GM19463 (cell line): ENCODE data around the gene STAM.
"Not testable (repeated sequence)": the region's sequence is repeated elsewhere in the genome, so short reads cannot be mapped to it uniquely, and the experiment has no call there.

ENCODE experiments used
- ATAC-seq: cut with Tn5 transposase; IDR thresholded peaks from one replicate; pipeline ENCODE4 v1.9.1; 2021; ENCODE audit warnings: mild to moderate bottlenecking, moderate library complexity; ENCODE audit not compliant: unreplicated experiment

Gene STAM

DNA sequence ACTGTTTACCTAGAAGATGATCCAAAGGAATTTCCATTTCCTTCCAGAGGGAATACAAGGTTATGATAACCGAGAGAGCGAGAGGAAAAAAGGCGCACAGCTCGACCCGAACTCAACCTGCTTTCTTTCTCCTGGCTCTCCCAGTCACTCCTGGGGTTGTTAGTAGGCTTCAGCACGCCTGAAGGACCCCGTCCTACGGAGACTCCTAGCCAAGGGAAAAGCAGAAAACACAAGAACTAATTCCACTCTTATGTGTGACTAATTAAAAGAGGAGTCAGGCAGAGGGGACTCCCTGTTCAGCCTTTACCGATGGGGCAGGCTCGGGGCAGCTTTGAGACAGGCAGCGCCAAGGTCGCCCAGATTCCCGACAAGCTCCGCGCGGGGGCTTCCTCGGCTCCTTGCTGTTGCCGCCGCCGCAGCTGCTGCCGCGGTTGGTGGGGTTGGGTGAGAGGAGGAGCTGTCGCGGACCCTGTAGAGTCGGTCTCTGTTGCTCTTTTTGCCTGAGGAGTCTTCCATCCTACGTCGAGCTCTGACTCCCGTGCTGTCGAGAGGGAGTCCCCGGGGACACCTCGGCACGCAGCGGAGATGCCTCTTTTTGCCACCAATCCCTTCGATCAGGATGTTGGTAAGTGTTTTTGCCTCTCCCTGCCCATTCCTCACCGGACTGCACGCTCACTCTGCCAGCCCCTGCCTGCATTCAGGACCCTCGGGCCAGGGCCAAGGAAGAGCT, at the start of gene STAM:
Gene STAM, plus strand, starts transcription at position 397 of the 730 bp plus-strand sequence. Its CDS starts 189 bp downstream, at position 586.
- ATAC-seq = peak; percentile 86

DNA sequence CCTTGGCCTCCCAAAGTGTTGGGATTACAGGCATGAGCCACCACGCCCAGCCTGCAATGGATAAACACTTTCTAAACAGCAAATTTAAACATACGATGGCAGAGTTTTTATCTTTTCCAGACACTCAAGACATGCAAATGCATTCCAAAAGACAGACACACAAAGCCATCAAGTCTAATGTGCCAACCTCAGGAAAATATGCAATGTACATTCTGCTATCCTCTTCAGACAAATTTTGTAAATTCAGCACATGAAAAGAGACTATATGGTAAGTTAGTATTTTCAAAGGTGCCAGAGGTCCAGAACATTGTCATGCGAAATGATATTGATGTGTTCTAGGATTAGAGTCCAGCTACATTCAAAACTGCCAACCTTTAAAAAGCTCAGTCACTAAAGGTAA, 46.6 kb upstream of the STAM start:
- no peak for ATAC-seq

DNA sequence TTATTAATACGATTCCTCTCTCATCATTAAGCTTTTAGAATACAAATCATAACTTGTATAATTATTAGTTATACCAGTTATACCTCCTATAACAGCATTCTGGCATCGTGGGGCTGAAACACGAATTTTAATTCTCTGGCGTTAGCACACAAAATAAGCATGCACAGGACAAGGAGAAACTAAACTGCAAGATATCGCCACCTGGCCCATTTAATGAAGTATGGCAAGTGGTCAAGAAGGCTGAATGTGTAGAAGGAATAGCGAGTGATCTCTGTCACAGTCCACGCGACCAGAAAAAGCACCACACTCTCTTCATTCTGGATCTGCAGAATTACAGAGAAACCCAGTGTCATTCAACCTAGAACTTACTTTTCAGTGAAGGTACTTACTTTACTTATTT, 44.9 kb upstream of the STAM start:
- ATAC-seq = no peak

DNA sequence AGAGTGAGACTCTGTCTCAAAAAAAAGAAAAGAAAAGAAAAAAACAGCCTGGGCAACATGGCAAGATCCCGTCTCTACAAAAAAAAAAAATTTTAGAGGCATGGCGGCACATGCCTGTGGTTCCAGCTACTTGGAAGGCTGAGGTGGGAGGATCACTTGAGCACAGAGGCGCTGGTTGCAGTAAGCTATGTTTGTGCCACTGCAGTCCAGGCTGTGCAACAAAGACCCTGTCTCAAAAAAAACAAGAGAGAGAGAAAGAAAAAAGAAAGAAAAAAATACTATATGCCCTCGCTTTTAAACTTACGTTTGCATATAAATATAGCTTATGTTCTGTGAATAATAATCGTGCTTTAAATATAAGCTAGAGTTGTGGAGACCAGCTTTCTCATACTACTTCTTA, 38.0 kb upstream of the STAM start:
- ATAC-seq = no peak

DNA sequence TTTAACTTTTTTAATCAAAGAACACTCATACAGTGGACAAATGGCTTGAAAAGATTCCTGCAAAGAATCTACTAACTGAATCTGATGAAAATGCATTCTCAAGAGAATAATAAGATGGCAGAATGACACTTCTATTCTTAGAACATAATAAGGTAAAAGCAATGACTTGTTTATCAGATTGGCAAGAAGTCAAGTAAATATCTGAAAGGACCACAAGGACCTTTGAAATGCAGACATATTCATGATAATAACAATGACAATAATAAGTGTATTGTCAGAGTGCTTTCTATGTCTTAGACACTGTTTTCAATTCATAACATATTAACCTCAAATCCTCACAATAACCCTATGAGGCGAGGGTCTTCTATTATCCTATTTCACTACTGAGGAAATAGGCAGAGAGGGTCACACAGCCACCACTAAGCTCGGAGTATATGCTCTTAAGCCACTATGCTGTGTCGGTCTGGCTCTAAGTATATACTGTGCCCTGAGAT, 37.4 kb upstream of the STAM start:
- ATAC-seq = no peak

DNA sequence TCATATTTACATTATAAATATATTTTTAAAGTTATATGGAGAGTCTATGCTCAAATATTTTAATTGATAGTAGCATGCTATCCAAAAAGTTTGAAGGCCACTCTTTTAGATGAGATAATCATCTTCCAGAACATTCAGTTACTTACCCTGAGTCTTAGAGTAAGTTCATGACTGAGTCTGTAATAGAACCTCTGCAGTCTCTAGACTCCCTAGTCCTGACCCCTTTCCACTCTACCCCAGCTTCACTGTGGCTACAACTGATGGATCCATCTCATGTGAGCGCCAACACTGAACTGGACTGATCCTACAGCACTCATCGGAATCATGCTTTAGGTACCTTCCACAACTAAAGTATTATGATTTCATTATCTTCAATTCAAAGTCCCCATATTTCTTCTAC, 36.9 kb upstream of the STAM start:
- no peak for ATAC-seq

DNA sequence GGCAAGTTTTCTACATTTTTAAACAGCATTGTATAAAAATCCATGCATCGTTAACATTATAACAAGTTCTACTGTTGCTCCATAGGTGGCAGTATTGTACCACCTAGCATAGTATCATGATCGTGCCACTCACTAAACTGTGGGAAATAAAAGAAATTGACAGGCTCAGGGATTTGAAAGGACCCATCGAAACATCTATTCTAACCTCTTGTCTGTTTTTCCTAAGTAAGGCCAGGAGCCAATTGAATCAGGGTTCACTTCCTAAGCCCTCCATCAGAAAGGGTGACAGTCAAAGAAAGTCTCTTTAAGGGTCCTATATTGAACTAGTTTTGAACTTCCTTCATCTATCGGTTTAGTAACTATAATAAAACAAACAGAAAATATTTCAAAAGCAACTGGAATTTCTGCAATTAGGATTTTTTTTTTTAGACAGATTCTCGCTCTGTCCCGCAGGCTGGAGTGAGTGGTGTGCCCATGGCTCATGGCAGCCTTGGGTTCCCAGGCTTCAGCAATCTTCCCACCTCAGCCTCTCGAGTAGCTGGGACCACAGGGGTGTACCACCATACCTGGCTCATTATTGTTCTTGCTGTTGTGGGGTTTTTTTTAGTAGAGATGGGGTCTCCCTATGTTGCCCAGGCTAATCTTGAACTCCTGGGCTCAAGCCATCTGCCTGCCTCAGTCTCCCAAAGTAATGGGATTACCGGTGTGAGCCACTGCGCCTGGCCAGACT, 36.2 kb upstream of the STAM start:
- ATAC-seq = peak; percentile 63

DNA sequence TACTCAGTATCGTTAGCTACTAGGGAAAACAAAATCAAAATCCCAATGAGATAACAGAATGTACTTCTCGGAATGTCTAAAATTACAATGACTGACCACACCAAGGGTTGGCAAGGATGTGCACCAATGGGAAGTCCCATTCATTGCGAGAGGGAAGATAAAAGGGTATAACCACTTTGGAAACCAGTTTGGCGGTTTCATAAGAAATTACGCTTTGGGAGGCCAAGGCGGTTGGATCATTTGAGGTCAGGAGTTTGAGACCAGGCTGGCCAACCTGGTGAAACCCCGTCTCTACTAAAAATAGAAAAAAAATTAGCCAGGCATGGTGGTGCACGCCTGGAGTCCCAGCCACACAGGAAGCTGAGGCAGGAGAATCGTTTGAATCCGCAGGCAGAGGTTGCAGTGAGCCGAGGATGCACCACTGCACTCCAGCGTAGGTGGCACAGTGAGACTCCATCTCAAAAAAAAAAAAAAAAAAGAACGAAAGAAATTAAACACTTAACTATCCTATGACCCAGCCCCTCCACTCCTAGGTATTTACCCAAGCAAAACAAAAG, 34.4 kb upstream of the STAM start:
- no peak for ATAC-seq

DNA sequence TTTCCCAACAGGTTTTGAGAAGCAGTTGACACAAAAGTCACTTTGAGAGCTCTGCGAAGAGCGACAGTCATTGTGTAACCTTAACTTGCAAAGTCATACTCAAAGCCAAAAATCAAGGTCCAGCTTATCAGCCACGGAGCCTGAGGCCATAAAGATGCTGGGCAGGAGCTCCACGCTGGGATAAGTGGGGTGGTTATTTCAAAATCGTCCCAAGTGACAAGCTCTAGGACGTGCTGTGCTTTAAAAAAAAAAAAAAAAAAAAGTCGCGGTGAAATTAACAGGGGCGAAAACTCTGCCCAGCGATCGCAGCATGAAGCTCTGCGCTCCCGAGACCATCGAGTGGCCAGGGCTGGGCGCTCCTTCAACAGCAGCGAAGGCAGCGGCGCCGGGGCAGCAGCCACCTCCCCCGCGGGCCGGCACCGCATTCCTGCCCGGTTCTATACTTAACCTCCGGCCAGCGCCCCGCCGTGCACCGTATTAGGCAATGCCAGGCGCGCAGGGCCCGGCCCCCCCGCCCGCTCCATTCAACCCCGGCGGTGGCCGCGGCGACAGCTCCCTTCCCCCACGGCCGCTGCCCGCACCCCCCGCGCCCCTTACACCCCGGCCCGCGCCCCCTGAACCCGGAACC, 27.4 kb upstream of the STAM start:
- peak; percentile 42 for ATAC-seq

DNA sequence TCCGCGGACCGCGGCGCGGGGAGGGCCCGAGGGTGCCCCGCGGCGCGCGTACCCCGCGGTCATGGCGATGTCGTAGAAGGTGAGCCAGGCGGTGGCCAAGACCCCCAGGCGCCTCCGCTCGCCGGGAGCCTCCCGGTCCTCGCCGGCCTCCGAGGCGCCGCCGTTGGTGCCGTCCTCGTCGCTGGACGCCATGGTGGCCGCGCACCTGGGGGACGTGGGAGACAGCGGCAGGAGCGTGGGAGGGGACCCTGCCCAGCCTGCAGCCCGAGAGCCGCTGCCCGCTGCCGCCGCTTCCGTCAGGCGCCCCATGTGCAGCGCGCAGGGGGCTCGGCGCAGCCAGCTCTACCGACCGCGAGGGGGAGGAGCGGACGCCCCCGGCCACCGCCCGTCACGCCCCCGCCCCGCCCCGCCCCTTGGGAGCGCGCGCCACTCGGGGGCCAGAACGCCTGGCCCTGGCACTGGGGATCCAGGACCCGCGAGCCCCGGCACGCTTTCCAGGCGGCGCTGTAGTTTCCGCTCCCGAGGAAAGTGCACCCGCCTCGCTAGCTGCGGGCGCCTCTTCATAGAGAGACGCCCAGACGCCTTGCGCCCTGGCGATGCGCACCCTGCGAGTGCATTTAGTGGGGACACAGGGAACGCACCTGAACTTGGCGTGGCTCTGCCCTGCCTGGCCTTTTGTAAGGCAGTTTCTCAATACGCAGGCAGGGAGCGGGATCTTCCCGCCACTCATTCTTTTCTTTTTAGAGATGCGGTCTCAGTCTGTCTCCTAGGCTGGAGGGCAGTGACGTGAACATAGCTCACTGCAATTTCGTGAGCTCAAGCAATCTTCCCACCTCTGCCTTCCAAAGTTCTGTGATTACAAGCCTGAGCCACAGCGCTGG, 26.7 kb upstream of the STAM start, which contains the start of gene HACD1:
Gene HACD1, minus strand, starts transcription at position 344 of the 881 bp plus-strand sequence. Its CDS starts 35 bp downstream, at position 309.
- peak; percentile 69 for ATAC-seq

DNA sequence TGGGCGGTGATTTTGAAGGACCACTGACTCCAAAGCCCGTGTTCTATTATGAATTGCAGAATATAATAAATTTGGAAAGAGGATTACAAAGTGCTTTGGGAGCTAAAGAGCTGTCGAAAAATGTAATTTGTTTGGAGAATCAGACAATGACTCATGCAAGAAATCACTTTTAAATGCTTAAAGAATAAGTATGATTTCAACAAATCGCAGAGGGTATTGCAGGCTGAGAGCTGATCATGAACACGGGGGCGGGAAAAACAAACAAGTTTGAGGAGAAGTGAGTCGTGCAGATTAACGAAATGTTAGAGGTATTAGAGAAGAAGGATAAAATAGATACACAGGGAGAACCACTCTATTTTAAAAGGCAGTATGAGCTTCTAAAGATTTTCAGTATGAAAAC, 21.9 kb upstream of the STAM start:
- no peak for ATAC-seq

DNA sequence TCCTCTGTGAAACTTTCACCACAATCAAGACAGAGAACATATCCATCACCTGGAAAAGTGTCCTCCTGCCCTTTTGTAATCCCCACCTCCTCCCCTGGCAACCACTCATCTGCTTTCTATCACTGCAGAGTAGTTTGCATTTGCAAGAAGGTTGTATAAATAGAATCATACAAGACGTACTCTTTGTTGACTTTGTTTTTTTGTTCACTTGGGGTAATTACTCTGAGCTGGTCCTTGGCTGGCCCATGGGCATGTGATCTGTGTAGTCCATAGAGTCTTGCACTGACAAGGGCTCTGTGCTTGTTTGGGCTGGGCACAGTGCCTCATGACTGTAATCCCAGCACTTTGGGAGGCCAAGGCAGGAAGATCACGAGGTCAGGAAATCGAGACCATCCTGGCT, 19.0 kb upstream of the STAM start:
- no peak for ATAC-seq

DNA sequence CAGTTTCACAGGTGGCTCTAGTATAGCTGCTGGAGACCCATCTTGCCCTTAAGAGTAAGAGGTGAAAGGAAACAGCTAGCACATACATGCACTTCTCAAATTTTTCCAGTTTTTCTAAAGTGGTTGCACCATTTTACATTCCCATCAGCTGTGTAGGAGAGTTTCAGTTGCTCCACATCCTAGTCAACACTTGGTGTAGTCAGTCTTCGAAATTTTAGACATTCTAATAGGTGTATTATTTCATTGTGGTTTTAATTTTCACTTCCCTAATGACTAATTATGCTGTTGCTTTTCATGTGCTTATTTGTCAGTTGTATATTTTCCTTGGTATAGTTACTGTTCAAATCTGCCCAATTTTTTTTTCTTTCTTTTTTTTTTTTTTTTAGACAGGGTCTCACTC, 17.3 kb upstream of the STAM start:
- no peak for ATAC-seq

DNA sequence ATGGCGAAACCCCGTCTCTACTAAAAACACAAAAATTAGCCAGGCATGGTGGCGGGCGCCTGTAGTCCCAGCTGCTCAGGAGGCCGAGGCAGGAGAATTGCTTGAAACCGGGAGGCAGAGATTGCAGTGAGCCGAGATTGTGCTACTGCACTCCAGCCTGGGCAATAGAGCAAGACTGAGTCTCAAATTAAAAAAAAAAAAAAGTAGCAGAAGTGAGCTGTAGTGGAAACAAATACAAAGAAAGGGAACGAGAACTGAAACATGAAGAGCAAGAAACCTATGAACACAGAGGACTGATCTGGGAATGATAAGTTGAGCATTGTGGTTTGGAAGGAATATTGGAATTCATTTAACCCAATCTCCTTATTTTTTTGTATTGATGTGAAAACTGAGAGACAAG, 11.4 kb upstream of the STAM start:
- not testable (repeated sequence) for ATAC-seq

DNA sequence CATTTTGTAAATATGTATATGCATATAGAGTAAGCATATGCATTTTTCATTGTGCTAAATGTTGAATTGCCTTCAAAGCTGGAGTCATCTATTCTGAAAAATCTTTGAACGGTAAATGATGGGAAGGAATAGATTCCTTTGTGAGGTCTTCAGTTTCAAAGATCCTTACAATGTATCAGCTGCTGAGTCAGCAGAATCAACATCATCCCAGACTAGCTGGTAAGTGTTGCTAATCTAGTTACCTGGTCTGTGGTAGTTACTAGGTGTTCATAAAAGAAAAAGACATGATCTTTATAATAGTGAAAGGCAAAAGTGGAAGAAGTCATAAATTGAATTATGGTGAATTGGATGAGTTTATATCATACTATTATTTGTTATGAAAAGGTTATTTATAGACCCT, 10.6 kb upstream of the STAM start:
- ATAC-seq = no peak

DNA sequence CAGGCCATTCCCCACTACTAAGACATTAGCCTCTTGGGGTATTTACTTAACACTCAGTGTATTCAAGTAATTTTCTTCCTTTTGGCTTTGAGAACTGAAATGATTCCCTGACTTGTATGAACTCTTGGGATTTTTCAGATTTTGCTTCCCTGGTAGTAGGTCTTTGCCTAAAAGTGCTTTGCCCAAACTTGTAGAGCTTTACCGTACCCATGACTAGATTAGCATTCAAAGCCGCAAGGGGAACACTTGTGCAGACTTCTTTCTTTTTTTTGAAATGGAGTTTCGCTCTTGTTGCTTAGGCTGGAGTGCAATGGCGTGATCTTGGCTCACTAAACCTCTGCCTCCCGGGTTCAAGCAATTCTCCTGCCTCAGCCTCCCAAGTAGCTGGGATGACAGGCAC, 6.1 kb upstream of the STAM start:
- ATAC-seq = no peak

DNA sequence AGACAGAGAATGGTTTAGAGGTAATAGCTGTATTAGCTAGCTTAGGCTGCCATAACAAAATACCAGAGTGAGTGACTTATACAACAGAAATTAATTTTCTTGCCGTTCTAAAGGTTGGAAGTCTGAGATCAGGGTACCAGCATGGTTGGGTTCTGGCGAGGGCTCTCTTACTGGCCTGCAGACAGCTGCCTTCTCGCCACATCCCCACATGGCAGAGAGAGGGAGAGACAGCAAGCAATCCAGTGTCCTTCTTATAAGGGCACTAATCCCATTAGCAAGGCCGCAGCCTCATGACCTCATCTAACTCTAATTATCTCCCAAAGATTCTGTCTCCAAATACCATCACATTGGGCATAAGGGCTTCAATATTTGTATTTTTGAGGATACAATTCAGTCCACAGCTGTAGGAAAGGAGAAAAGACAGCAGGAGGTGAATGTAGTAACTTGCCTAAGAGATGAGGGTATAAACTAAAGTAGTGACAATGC, 3.6 kb upstream of the STAM start:
- no peak for ATAC-seq

DNA sequence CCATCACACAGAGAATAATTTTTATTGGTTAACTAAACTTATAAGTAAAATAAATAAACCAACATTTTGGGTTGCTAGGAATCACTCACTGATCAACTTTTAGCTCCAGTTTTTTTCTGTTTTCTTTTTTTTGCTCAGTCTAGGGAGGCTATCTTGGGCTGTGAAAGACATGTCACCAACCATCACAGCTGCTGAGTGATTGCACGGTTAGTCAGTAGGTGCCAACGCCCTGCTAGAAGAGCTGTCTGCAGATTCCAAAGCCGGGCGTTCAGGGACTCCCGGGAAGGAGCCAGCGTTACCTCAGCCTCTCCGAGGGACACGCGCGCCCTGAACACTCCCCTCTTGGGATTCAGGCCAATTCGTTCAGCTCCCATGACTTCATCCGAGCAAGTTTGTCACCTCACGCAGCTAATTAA, 604 bp upstream of the STAM start:
- peak; percentile 14 for ATAC-seq

DNA sequence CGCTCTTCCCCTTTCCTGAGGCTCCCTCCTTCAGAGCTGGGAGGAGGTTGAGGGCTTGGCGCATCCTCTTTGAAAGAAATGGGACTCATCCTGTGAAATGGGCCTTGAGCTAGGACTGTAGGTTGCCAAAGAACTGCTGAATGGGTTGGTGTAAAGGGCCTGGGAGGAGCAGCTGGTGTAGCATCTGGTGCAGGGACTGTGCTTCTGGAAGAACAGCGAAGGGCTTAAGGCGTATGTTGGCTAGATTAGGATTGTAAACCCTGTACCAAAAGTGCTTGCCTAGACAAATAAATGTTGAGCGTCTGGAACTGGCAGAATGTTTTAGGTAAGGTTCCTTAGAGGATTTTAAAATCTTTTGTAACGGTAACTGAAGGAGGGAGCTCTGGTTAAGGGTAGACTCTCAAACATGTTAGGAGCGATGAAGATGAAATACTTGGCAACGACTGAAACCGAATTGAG, 563 bp downstream of the STAM start:
- peak; percentile 28 for ATAC-seq
